CD4-positive, alpha-beta T cell treated with Interleukin-15 for 4 hours (primary cell): Measurements from ENCODE around the gene FAM76B.

Source experiments
- DNase-seq: peaks from one replicate; pipeline ENCODE4 v3.0.0-alpha.2; 2020; ENCODE audit warnings: low spot score

FAM76B gene

GRCh38 chr11:95792200-95792599 is 2.6 kb upstream of the FAM76B start:
- DNase-seq = no peak

- no peak for DNase-seq
Observed at GRCh38 chr11:95791709-95792033, 2.1 kb upstream of the FAM76B start.

GRCh38 chr11:95790933-95791708 is 1.5 kb upstream of the FAM76B start:
- DNase-seq = peak; percentile 38

GRCh38 chr11:95790123-95790932 is 746 bp upstream of the FAM76B start, which contains the start of gene CEP57:
Gene CEP57 (plus strand): TSS chr11:95790498. CDS start chr11:95790699, 201 bp downstream.
- peak; percentile 96 for DNase-seq

- DNase-seq = peak; percentile 20
Observed at GRCh38 chr11:95788921-95789505, 569 bp downstream of the FAM76B start.

- DNase-seq = no peak
Observed at GRCh38 chr11:95780544-95780943, 9.0 kb downstream of the FAM76B start.

- no peak for DNase-seq
Observed at GRCh38 chr11:95778699-95779098, 10.9 kb downstream of the FAM76B start.

- DNase-seq = no peak
Observed at GRCh38 chr11:95776859-95777258, 12.7 kb downstream of the FAM76B start.

- DNase-seq = no peak
Observed at GRCh38 chr11:95768521-95768920, 21.1 kb downstream of the FAM76B start.

GRCh38 chr11:95767498-95767897 is 22.1 kb downstream of the FAM76B start:
- no peak for DNase-seq

GRCh38 chr11:95766701-95767100 is 22.9 kb downstream of the FAM76B start:
- no peak for DNase-seq

GRCh38 chr11:95764267-95764898 is 25.2 kb downstream of the FAM76B start:
- peak; percentile 72 for DNase-seq

- DNase-seq = no peak
Observed at GRCh38 chr11:95762534-95762933, 27.0 kb downstream of the FAM76B start.

GRCh38 chr11:95760941-95761340 is 28.6 kb downstream of the FAM76B start:
- no peak for DNase-seq

GRCh38 chr11:95751515-95751914 is 38.1 kb downstream of the FAM76B start:
- DNase-seq = no peak

- DNase-seq = no peak
Observed at GRCh38 chr11:95750101-95750500, 39.5 kb downstream of the FAM76B start.

GRCh38 chr11:95739108-95739938 is 50.3 kb downstream of the FAM76B start:
- DNase-seq = no peak

- DNase-seq = no peak
Observed at GRCh38 chr11:95736809-95737208, 52.8 kb downstream of the FAM76B start.

GRCh38 chr11:95736355-95736754 is 53.2 kb downstream of the FAM76B start:
- DNase-seq = no peak

GRCh38 chr11:95734009-95734572 is 55.5 kb downstream of the FAM76B start:
- DNase-seq = no peak

GRCh38 chr11:95732930-95733602 is 56.5 kb downstream of the FAM76B start:
- DNase-seq = no peak
